ENCODE data around the gene CFAP58. TPM values are rescaled to one million over a fixed set of nuclear protein-coding genes. Genes with fewer than 3 reads are reported as not detected.

The CFAP58 gene
- total RNA-seq, 3 donors from 2014 or later, result 0.14 to 0.44 (median 0.17) TPM

GRCh38 chr10:104327745-104328645 lies 25.6 kb upstream of the CFAP58 start:
- H3K9me3 ChIP-seq, result no peaks in the 10 kb centered on the region
- H3K4me1 ChIP-seq (ENCODE audit: low read depth), result peaks cover 33% of the 10 kb centered on the region
- no peak overlapping the region for H3K4me3 ChIP-seq
- no peaks in the 10 kb centered on the region for H3K36me3 ChIP-seq (ENCODE audit: low read depth)
- TF ChIP-seq CTCF (IDR thresholded peaks at IDR 0.05), result no peak
- ATAC-seq (no peak), DNase-seq (no peak)
- intact Hi-C loops (cut with DNase I, micrococcal nuclease), result no loop called here

- H3K4me3 ChIP-seq, result no peak overlapping the region
- peaks cover 33% of the 10 kb centered on the region for H3K4me1 ChIP-seq (ENCODE audit: low read depth)
- TF ChIP-seq CTCF (IDR thresholded peaks at IDR 0.05), result no peak
- H3K36me3 ChIP-seq (ENCODE audit: low read depth), result no peaks in the 10 kb centered on the region
- no peaks in the 10 kb centered on the region for H3K9me3 ChIP-seq
- ATAC-seq, result no peak
- DNase-seq, result no peak
- intact Hi-C loops (cut with DNase I, micrococcal nuclease), result no loop called here
These were observed 25.1 kb upstream of the CFAP58 start for GRCh38 chr10:104328646-104328895.

GRCh38 chr10:104328896-104329710 lies 24.5 kb upstream of the CFAP58 start:
- intact Hi-C loops (cut with DNase I, micrococcal nuclease), result no loop called here
- DNase-seq, result peak in 2 of 3 donors; percentile 47 to 75

GRCh38 chr10:104329735-104330134 lies 23.9 kb upstream of the CFAP58 start:
- Histone ChIP-seq H3K4me1 (ENCODE audit: low read depth) (peaks cover 33% of the 10 kb centered on the region), H3K4me3 (no peak overlapping the region), H3K36me3 (ENCODE audit: low read depth) (no peaks in the 10 kb centered on the region), H3K9me3 (no peaks in the 10 kb centered on the region)
- no peak for TF ChIP-seq CTCF (IDR thresholded peaks at IDR 0.05)
- ATAC-seq (no peak), DNase-seq (no peak)
- intact Hi-C loops (cut with DNase I, micrococcal nuclease), result no loop called here

More at GRCh38 chr10:104328896-104329710, 24.5 kb upstream of the CFAP58 start:
- peak; percentile 38 for ATAC-seq
- H3K4me1 ChIP-seq (ENCODE audit: low read depth), result peaks cover 33% of the 10 kb centered on the region
- no peaks in the 10 kb centered on the region for H3K36me3 ChIP-seq (ENCODE audit: low read depth)
- no peak for TF ChIP-seq CTCF (IDR thresholded peaks at IDR 0.05)
- H3K9me3 ChIP-seq, result no peaks in the 10 kb centered on the region
- H3K4me3 ChIP-seq, result no peak overlapping the region

- no peak for TF ChIP-seq CTCF (IDR thresholded peaks at IDR 0.05)
- Histone ChIP-seq H3K36me3 (ENCODE audit: low read depth) (no peaks in the 10 kb centered on the region), H3K4me1 (ENCODE audit: low read depth) (peaks cover 33% of the 10 kb centered on the region), H3K9me3 (no peaks in the 10 kb centered on the region), H3K4me3 (no peak overlapping the region)
- DNase-seq (peak in 1 of 3 donors; percentile 50), ATAC-seq (peak; percentile 32)
- intact Hi-C loops (cut with DNase I, micrococcal nuclease), result no loop called here
These were observed 23.2 kb upstream of the CFAP58 start for GRCh38 chr10:104330168-104331110.
